ENCODE results near the gene PPP1R14C.

DNA sequence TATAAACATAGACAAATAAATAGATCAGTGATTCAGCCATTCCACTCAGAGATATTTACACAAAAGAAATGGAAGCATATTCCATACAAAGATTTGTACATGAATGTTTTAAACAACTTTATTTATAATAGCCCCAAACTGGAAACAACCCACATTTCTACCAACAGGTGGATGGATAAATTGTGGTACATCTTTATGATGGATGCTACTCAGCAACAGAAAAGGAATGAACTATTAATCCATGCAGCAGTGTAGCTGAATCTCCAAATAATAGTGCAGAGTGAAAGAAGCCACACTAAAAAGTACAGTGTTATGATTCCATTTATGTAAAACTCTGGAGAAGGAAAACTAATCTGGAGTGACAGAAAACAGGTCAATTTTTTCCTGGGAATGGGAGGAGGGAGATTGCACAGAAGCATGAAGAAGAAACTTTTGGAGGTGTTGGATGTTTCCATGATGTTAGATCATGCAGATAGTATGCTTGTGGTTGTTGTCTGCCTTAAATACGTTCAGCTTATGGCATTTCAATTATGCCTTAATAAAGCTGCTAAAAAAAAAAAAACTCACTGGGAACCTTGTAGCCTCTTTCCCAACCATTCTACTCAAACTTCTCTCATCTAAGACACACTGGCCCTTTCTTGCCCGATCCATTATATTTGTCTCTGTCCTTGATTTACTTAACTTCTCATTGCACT, 100.9 kb downstream of the PPP1R14C start:
- TF ChIP-seq EZH2 (IDR thresholded peaks at IDR 0.05), result no peak
- TF ChIP-seq POLR2AphosphoS5 (IDR thresholded peaks at IDR 0.05; ENCODE audit: borderline replicate concordance, low read depth, low read length), result no peak

All from SK-N-MC (cell line).